ENCODE data around the gene IFNE. TPM values are rescaled to one million over a fixed set of nuclear protein-coding genes. Genes with fewer than 3 reads are reported as not detected.
"Not testable (repeated sequence)": the region's sequence is repeated elsewhere in the genome, so short reads cannot be mapped to it uniquely, and the experiment has no call there.

IFNE gene
- total RNA-seq, 1 donor from 2014 or later, result 5.4 TPM

- no peak for DNase-seq (ENCODE audit: low spot score)
These were observed 9.6 kb upstream of the IFNE start for GRCh38 chr9:21491756-21492155.

GRCh38 chr9:21481470-21482056 is 550 bp downstream of the IFNE start:
- no peak for DNase-seq (ENCODE audit: low spot score)

GRCh38 chr9:21479152-21479702 is 2.9 kb downstream of the IFNE start:
- no peak for DNase-seq (ENCODE audit: low spot score)

GRCh38 chr9:21477466-21477865 is 4.6 kb downstream of the IFNE start:
- DNase-seq (ENCODE audit: low spot score), result no peak

GRCh38 chr9:21473236-21473635 is 8.9 kb downstream of the IFNE start:
- no peak for DNase-seq (ENCODE audit: low spot score)

- no peak for DNase-seq (ENCODE audit: low spot score)
These were observed 12.0 kb downstream of the IFNE start for GRCh38 chr9:21470126-21470525.

- no peak for DNase-seq (ENCODE audit: low spot score)
These were observed 16.1 kb downstream of the IFNE start for GRCh38 chr9:21465859-21466518.

GRCh38 chr9:21465138-21465537 is 17.0 kb downstream of the IFNE start:
- no peak for DNase-seq (ENCODE audit: low spot score)

GRCh38 chr9:21461377-21461776 is 20.7 kb downstream of the IFNE start:
- DNase-seq (ENCODE audit: low spot score), result no peak

- no peak for DNase-seq (ENCODE audit: low spot score)
These were observed 26.8 kb downstream of the IFNE start for GRCh38 chr9:21455320-21455719.

- DNase-seq (ENCODE audit: low spot score), result no peak
These were observed 28.0 kb downstream of the IFNE start for GRCh38 chr9:21454149-21454548.

GRCh38 chr9:21452681-21453080 is 29.4 kb downstream of the IFNE start:
- DNase-seq (ENCODE audit: low spot score), result no peak

- DNase-seq (ENCODE audit: low spot score), result no peak
These were observed 31.2 kb downstream of the IFNE start for GRCh38 chr9:21450733-21451394.

- not testable (repeated sequence) for DNase-seq (ENCODE audit: low spot score)
These were observed 32.8 kb downstream of the IFNE start for GRCh38 chr9:21449312-21449711.

- no peak for DNase-seq (ENCODE audit: low spot score)
These were observed 38.1 kb downstream of the IFNE start for GRCh38 chr9:21443849-21444625.

GRCh38 chr9:21440139-21440538 is 42.0 kb downstream of the IFNE start, which contains the start of gene IFNA1:
TSS of gene IFNA1 (plus strand) at chr9:21440439. CDS start at chr9:21440508, 69 bp downstream.
- DNase-seq (ENCODE audit: low spot score), result no peak

- not testable (repeated sequence) for DNase-seq (ENCODE audit: low spot score)
These were observed 47.1 kb downstream of the IFNE start for GRCh38 chr9:21435015-21435383.

- peak; percentile 50 for DNase-seq (ENCODE audit: low spot score)
These were observed 47.7 kb downstream of the IFNE start for GRCh38 chr9:21434202-21435014.

GRCh38 chr9:21432672-21433425 is 49.3 kb downstream of the IFNE start:
- DNase-seq (ENCODE audit: low spot score), result no peak

All from ureter (tissue), 1 donor.